Upper lobe of left lung (tissue), 4 donors: ENCODE measurements around the gene AADAC.

ENCODE experiments used
- POLR2A ChIP-seq, 4 donors: fragments of 450-650 bp; IDR thresholded peaks; one replicate each; pipeline ENCODE4 v1.5.1; 2016 to 2017; ENCODE audit warnings: antibody characterized with exemption in 4 of 4, mild to moderate bottlenecking in 2 of 4
- POLR2AphosphoS5 ChIP-seq, 2 donors: sonication (generic); formaldehyde crosslinking; IDR thresholded peaks; one replicate each; pipeline ENCODE4 v1.5.1; 2017; ENCODE audit warnings: antibody characterized with exemption in 2 of 2

DNA sequence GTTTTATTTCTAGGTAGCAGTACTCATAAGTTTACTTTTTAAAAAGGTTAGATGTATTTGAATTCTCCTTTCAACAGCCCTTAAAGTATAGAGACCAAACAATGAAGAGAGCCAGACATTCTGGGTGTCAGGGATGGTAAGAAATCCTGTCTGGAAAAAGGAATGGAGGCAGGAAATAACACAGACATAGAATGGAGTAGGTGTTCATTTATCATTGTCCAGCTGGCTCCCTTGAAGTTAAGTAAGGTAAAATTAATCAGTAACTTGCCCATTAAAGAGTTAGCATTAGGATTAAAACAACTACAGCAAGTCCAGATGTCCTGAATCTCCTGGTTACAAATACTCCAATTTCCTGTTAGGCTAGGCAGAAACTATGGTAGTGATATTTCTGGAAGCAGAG lies 46.0 kb downstream of the AADAC start:
- TF ChIP-seq POLR2AphosphoS5 (IDR thresholded peaks at IDR 0.05) (no peak), POLR2A (IDR thresholded peaks at IDR 0.05) (no peak)
